ENCODE data around the gene CT45A9.
"Not testable (repeated sequence)": the region's sequence is repeated elsewhere in the genome, so short reads cannot be mapped to it uniquely, and the experiment has no call there.

CT45A9 gene

GRCh38 chrX:135871712-135872111, at the start of gene CT45A9:
CT45A9 (minus strand) TSS chrX:135871812; CDS start chrX:135868061, 3,751 bp downstream.
- not testable (repeated sequence) for H3K4me2 ChIP-seq (ENCODE audit: low read length); H3K4me3 ChIP-seq (ENCODE audit: low read depth, low read length, poor library complexity, severe bottlenecking); H3K9me2 ChIP-seq (ENCODE audit: low read depth, low read length); H3K27me3 ChIP-seq (ENCODE audit: insufficient read depth, low read length); H3K9me3 ChIP-seq (ENCODE audit: low read length); H3K9ac ChIP-seq (ENCODE audit: low read length); H3K4me1 ChIP-seq (ENCODE audit: insufficient read depth, low read length, severe bottlenecking); H3K79me2 ChIP-seq (ENCODE audit: insufficient read depth, low read length); H3F3A ChIP-seq (ENCODE audit: insufficient read depth, low read length); H3K27ac ChIP-seq (ENCODE audit: low read depth, low read length, poor library complexity, severe bottlenecking); H2AFZ ChIP-seq (ENCODE audit: low read length); H4K20me1 ChIP-seq (ENCODE audit: insufficient read depth, low read length); H3K36me3 ChIP-seq (ENCODE audit: insufficient read depth, low read length)

GRCh38 chrX:135920516-135920915, 48.9 kb upstream of the CT45A9 start:
- not testable (repeated sequence) for H3K9me3 ChIP-seq (ENCODE audit: low read length); H3F3A ChIP-seq (ENCODE audit: insufficient read depth, low read length); H3K9me2 ChIP-seq (ENCODE audit: low read depth, low read length); H2AFZ ChIP-seq (ENCODE audit: low read length); H3K4me2 ChIP-seq (ENCODE audit: low read length); H3K27me3 ChIP-seq (ENCODE audit: insufficient read depth, low read length); H3K27ac ChIP-seq (ENCODE audit: low read depth, low read length, poor library complexity, severe bottlenecking); H3K9ac ChIP-seq (ENCODE audit: low read length); H4K20me1 ChIP-seq (ENCODE audit: insufficient read depth, low read length); H3K4me3 ChIP-seq (ENCODE audit: low read depth, low read length, poor library complexity, severe bottlenecking); H3K36me3 ChIP-seq (ENCODE audit: insufficient read depth, low read length); H3K4me1 ChIP-seq (ENCODE audit: insufficient read depth, low read length, severe bottlenecking); H3K79me2 ChIP-seq (ENCODE audit: insufficient read depth, low read length)

- Histone ChIP-seq H3K4me2 (ENCODE audit: low read length) (no peak overlapping the region), H3K9ac (ENCODE audit: low read length) (no peak overlapping the region), H4K20me1 (ENCODE audit: insufficient read depth, low read length) (no peaks in the 10 kb centered on the region), H3K79me2 (ENCODE audit: insufficient read depth, low read length) (no peaks in the 10 kb centered on the region), H3K9me2 (ENCODE audit: low read depth, low read length) (no peaks in the 10 kb centered on the region), H3K4me3 (ENCODE audit: low read depth, low read length, poor library complexity, severe bottlenecking) (no peak overlapping the region), H3F3A (ENCODE audit: insufficient read depth, low read length) (no peaks in the 10 kb centered on the region), H3K27me3 (ENCODE audit: insufficient read depth, low read length) (no peaks in the 10 kb centered on the region), H3K9me3 (ENCODE audit: low read length) (no peaks in the 10 kb centered on the region), H3K27ac (ENCODE audit: low read depth, low read length, poor library complexity, severe bottlenecking) (no peak overlapping the region), H3K36me3 (ENCODE audit: insufficient read depth, low read length) (no peaks in the 10 kb centered on the region), H3K4me1 (ENCODE audit: insufficient read depth, low read length, severe bottlenecking) (no peaks in the 10 kb centered on the region), H2AFZ (ENCODE audit: low read length) (no peak overlapping the region)
- TF ChIP-seq EZH2 (IDR thresholded peaks at IDR 0.05; ENCODE audit: borderline replicate concordance, low read length) (no peak), CTCF (IDR thresholded peaks at IDR 0.05; ENCODE audit: low read length) (no peak)
Observed at GRCh38 chrX:135914404-135914803, 42.8 kb upstream of the CT45A9 start.

- Histone ChIP-seq H3F3A (ENCODE audit: insufficient read depth, low read length) (no peaks in the 10 kb centered on the region), H3K9ac (ENCODE audit: low read length) (no peak overlapping the region), H3K79me2 (ENCODE audit: insufficient read depth, low read length) (no peaks in the 10 kb centered on the region), H3K36me3 (ENCODE audit: insufficient read depth, low read length) (no peaks in the 10 kb centered on the region), H3K9me2 (ENCODE audit: low read depth, low read length) (no peaks in the 10 kb centered on the region), H2AFZ (ENCODE audit: low read length) (no peak overlapping the region), H3K4me1 (ENCODE audit: insufficient read depth, low read length, severe bottlenecking) (no peaks in the 10 kb centered on the region), H3K27ac (ENCODE audit: low read depth, low read length, poor library complexity, severe bottlenecking) (no peak overlapping the region), H4K20me1 (ENCODE audit: insufficient read depth, low read length) (no peaks in the 10 kb centered on the region), H3K4me3 (ENCODE audit: low read depth, low read length, poor library complexity, severe bottlenecking) (no peak overlapping the region), H3K9me3 (ENCODE audit: low read length) (no peaks in the 10 kb centered on the region), H3K27me3 (ENCODE audit: insufficient read depth, low read length) (no peaks in the 10 kb centered on the region), H3K4me2 (ENCODE audit: low read length) (no peak overlapping the region)
- TF ChIP-seq CTCF (IDR thresholded peaks at IDR 0.05; ENCODE audit: low read length) = no peak
- TF ChIP-seq EZH2 (IDR thresholded peaks at IDR 0.05; ENCODE audit: borderline replicate concordance, low read length) = no peak
Observed at GRCh38 chrX:135910251-135910650, 38.6 kb upstream of the CT45A9 start.
